Activated CD4-positive, alpha-beta T cell treated with anti-CD3 and anti-CD28 coated beads, Interleukin-2, amount 50 U/mL, for 16 hours (primary cell): ENCODE measurements around the gene NEK4.

Source experiments
- DNase-seq: peaks from one replicate; pipeline ENCODE4 v3.0.0-alpha.2; 2020

The NEK4 gene

GRCh38 chr3:52770496-52771333 lies at the start of gene NEK4:
TSS of gene NEK4 (minus strand) at chr3:52770940. CDS start at chr3:52770746, 194 bp downstream.
- peak; percentile 94 for DNase-seq

GRCh38 chr3:52819936-52820335 lies 49.2 kb upstream of the NEK4 start:
- DNase-seq = no peak

GRCh38 chr3:52817860-52818259 lies 47.1 kb upstream of the NEK4 start:
- no peak for DNase-seq

- DNase-seq = no peak
Measured at GRCh38 chr3:52817221-52817620, 46.5 kb upstream of the NEK4 start.

GRCh38 chr3:52816654-52817053 lies 45.9 kb upstream of the NEK4 start:
- no peak for DNase-seq

- no peak for DNase-seq
Measured at GRCh38 chr3:52816199-52816598, 45.5 kb upstream of the NEK4 start.

GRCh38 chr3:52813810-52814209 lies 43.1 kb upstream of the NEK4 start:
- no peak for DNase-seq

- DNase-seq = no peak
Measured at GRCh38 chr3:52811452-52812011, 40.8 kb upstream of the NEK4 start.

GRCh38 chr3:52810923-52811322 lies 40.2 kb upstream of the NEK4 start:
- no peak for DNase-seq

GRCh38 chr3:52809662-52810377 lies 39.1 kb upstream of the NEK4 start:
- DNase-seq = no peak

- DNase-seq = no peak
Measured at GRCh38 chr3:52809149-52809548, 38.4 kb upstream of the NEK4 start.

- DNase-seq = no peak
Measured at GRCh38 chr3:52805270-52806039, 34.7 kb upstream of the NEK4 start.

- DNase-seq = no peak
Measured at GRCh38 chr3:52801839-52802238, 31.1 kb upstream of the NEK4 start.

GRCh38 chr3:52800079-52800478 lies 29.3 kb upstream of the NEK4 start:
- no peak for DNase-seq

GRCh38 chr3:52798978-52799476 lies 28.3 kb upstream of the NEK4 start:
- peak; percentile 16 for DNase-seq

- no peak for DNase-seq
Measured at GRCh38 chr3:52798376-52798977, 27.7 kb upstream of the NEK4 start.

GRCh38 chr3:52796411-52796810 lies 25.7 kb upstream of the NEK4 start:
- DNase-seq = no peak

- no peak for DNase-seq
Measured at GRCh38 chr3:52795298-52795900, 24.7 kb upstream of the NEK4 start.

- DNase-seq = no peak
Measured at GRCh38 chr3:52794612-52795099, 23.9 kb upstream of the NEK4 start, which contains the start of gene ITIH3. TSS of gene ITIH3 (plus strand) at chr3:52794796. CDS start at chr3:52794804, 8 bp downstream.

GRCh38 chr3:52793702-52794611 lies 23.2 kb upstream of the NEK4 start:
- DNase-seq = no peak
